Ecto neural progenitor cell (in vitro differentiated cells): Measurements from ENCODE around the gene RPS25.
"Not testable (repeated sequence)": the region's sequence is repeated elsewhere in the genome, so short reads cannot be mapped to it uniquely, and the experiment has no call there.

Experiments
- DNase-seq: peaks from one replicate; pipeline ENCODE4 v3.0.0-alpha.2; 2018; ENCODE audit warnings: low spot score

Gene RPS25

GRCh38 chr11:119039471-119039870, 21.3 kb upstream of the RPS25 start:
- DNase-seq, result not testable (repeated sequence)

- DNase-seq, result no peak
Measured at GRCh38 chr11:119038884-119039283, 20.7 kb upstream of the RPS25 start.

- no peak for DNase-seq
Measured at GRCh38 chr11:119034813-119035212, 16.7 kb upstream of the RPS25 start.

GRCh38 chr11:119033421-119033820, 15.3 kb upstream of the RPS25 start:
- not testable (repeated sequence) for DNase-seq

- DNase-seq, result no peak
Measured at GRCh38 chr11:119031912-119032280, 13.8 kb upstream of the RPS25 start.

GRCh38 chr11:119030329-119031047, 12.3 kb upstream of the RPS25 start, which contains the start of gene SLC37A4:
Gene SLC37A4 (minus strand): TSS chr11:119030877.
- peak; percentile 98 for DNase-seq

- DNase-seq, result no peak
Measured at GRCh38 chr11:119030029-119030328, 11.8 kb upstream of the RPS25 start.

- DNase-seq, result peak; percentile 53
Measured at GRCh38 chr11:119029340-119030028, 11.3 kb upstream of the RPS25 start.

- no peak for DNase-seq
Measured at GRCh38 chr11:119029069-119029339, 10.9 kb upstream of the RPS25 start.

GRCh38 chr11:119028346-119029068, 10.4 kb upstream of the RPS25 start:
- no peak for DNase-seq

GRCh38 chr11:119027561-119028345, 9.6 kb upstream of the RPS25 start:
- DNase-seq, result no peak

GRCh38 chr11:119026970-119027369, 8.8 kb upstream of the RPS25 start:
- no peak for DNase-seq

- no peak for DNase-seq
Measured at GRCh38 chr11:119025978-119026766, 8.0 kb upstream of the RPS25 start.

- DNase-seq, result no peak
Measured at GRCh38 chr11:119025541-119025940, 7.4 kb upstream of the RPS25 start.

GRCh38 chr11:119025099-119025473, 6.9 kb upstream of the RPS25 start:
- DNase-seq, result no peak

- DNase-seq, result no peak
Measured at GRCh38 chr11:119024430-119025098, 6.4 kb upstream of the RPS25 start.

- DNase-seq, result no peak
Measured at GRCh38 chr11:119023741-119024140, 5.6 kb upstream of the RPS25 start.

- no peak for DNase-seq
Measured at GRCh38 chr11:119021631-119022030, 3.5 kb upstream of the RPS25 start.

GRCh38 chr11:119019996-119020395, 1.9 kb upstream of the RPS25 start:
- DNase-seq, result no peak

- DNase-seq, result not testable (repeated sequence)
Measured at GRCh38 chr11:119017377-119017776, 766 bp downstream of the RPS25 start.
